Fibroblast of lung (primary cell): ENCODE results near the gene ARHGAP42.

ENCODE experiments used
- EZH2 ChIP-seq: IDR thresholded peaks from 2 replicates; pipeline ENCODE4 v1.5.1; 2012; ENCODE audit warnings: low read length, control low read depth, mild to moderate bottlenecking; ENCODE audit errors: missing control alignments
- TF ChIP-seq, protein P1 (sequence below), 2 donors: IDR thresholded peaks in 1 of 2; conservative IDR thresholded peaks in 1 of 2; 1 replicate in 1 of 2; 2 replicates in 1 of 2; pipeline ENCODE4 v1.5.1; 2011 to 2012; ENCODE audit warnings: low read length in 2 of 2, control low read depth in 1 of 2, inconsistent platforms in 1 of 2, low read depth in 1 of 2, mild to moderate bottlenecking in 1 of 2

DNA sequence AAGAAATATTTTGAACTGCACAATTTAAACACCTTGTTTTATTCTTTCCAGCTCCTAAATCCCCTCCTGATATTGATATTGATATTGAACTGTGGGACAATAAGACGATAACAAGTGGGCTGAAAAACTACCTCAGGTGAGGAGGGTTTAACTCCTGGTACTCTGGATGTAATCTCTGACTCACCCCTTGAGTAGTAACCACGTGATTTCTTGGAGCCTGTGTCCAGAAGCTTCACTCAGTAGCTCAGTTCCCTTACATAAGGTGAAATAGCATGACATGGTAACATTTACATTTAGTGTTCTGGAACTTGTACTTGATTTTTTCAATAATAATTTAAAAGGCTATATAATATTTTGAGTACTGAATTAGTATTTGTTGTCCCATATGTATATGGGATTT is 274.5 kb downstream of the ARHGAP42 start:
- no peak for TF ChIP-seq EZH2
- TF ChIP-seq, protein P1, sequence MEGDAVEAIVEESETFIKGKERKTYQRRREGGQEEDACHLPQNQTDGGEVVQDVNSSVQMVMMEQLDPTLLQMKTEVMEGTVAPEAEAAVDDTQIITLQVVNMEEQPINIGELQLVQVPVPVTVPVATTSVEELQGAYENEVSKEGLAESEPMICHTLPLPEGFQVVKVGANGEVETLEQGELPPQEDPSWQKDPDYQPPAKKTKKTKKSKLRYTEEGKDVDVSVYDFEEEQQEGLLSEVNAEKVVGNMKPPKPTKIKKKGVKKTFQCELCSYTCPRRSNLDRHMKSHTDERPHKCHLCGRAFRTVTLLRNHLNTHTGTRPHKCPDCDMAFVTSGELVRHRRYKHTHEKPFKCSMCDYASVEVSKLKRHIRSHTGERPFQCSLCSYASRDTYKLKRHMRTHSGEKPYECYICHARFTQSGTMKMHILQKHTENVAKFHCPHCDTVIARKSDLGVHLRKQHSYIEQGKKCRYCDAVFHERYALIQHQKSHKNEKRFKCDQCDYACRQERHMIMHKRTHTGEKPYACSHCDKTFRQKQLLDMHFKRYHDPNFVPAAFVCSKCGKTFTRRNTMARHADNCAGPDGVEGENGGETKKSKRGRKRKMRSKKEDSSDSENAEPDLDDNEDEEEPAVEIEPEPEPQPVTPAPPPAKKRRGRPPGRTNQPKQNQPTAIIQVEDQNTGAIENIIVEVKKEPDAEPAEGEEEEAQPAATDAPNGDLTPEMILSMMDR (conservative IDR thresholded peaks at IDR 0.05 in 1 of 2, IDR thresholded peaks at IDR 0.05 in 1 of 2; ENCODE audit: low read depth in 1 of 2, low read length in 2 of 2) = no peak
